HG03460 (cell line): ENCODE data around the gene HSH2D.
A peak's percentile ranks its signal among the peaks of the same experiment; 100 is the strongest.
"Not testable (repeated sequence)": the region's sequence is repeated elsewhere in the genome, so short reads cannot be mapped to it uniquely, and the experiment has no call there.

Source experiments
- ATAC-seq: cut with Tn5 transposase; IDR thresholded peaks from one replicate; pipeline ENCODE4 v1.9.1; 2021; ENCODE audit not compliant: unreplicated experiment

HSH2D gene

GRCh38 chr19:16154557-16154956, 11.1 kb downstream of the HSH2D start:
- ATAC-seq = no peak

- no peak for ATAC-seq
Measured at GRCh38 chr19:16155128-16155527, 11.6 kb downstream of the HSH2D start.

- no peak for ATAC-seq
Measured at GRCh38 chr19:16156904-16157303, 13.4 kb downstream of the HSH2D start.

- no peak for ATAC-seq
Measured at GRCh38 chr19:16157601-16158000, 14.1 kb downstream of the HSH2D start.

- no peak for ATAC-seq
Measured at GRCh38 chr19:16159655-16160054, 16.2 kb downstream of the HSH2D start.

GRCh38 chr19:16160445-16160942, 17.0 kb downstream of the HSH2D start:
- ATAC-seq = no peak

GRCh38 chr19:16160943-16161560, 17.6 kb downstream of the HSH2D start:
- ATAC-seq = no peak

GRCh38 chr19:16161840-16162239, 18.4 kb downstream of the HSH2D start:
- ATAC-seq = no peak

GRCh38 chr19:16164222-16164890, 20.9 kb downstream of the HSH2D start:
- no peak for ATAC-seq

GRCh38 chr19:16166417-16166816, 22.9 kb downstream of the HSH2D start:
- ATAC-seq = no peak

GRCh38 chr19:16167055-16167454, 23.6 kb downstream of the HSH2D start:
- ATAC-seq = no peak

- no peak for ATAC-seq
Measured at GRCh38 chr19:16168465-16169081, 25.1 kb downstream of the HSH2D start.

GRCh38 chr19:16170134-16170533, 26.6 kb downstream of the HSH2D start:
- no peak for ATAC-seq

GRCh38 chr19:16175954-16176353, 32.5 kb downstream of the HSH2D start:
- no peak for ATAC-seq

- ATAC-seq = not testable (repeated sequence)
Measured at GRCh38 chr19:16178866-16179265, 35.4 kb downstream of the HSH2D start.

GRCh38 chr19:16180611-16181010, 37.1 kb downstream of the HSH2D start:
- ATAC-seq = no peak

- no peak for ATAC-seq
Measured at GRCh38 chr19:16184665-16185122, 41.2 kb downstream of the HSH2D start.

- ATAC-seq = peak; percentile 86
Measured at GRCh38 chr19:16185123-16185767, 41.8 kb downstream of the HSH2D start, which contains the start of gene FAM32A. TSS of gene FAM32A (plus strand) at chr19:16185410. CDS start at chr19:16185443, 33 bp downstream.

GRCh38 chr19:16185768-16186123, 42.3 kb downstream of the HSH2D start:
- ATAC-seq = no peak

GRCh38 chr19:16188521-16188920, 45.0 kb downstream of the HSH2D start:
- ATAC-seq = no peak

- ATAC-seq = no peak
Measured at GRCh38 chr19:16190198-16190597, 46.7 kb downstream of the HSH2D start.

GRCh38 chr19:16190736-16191135, 47.3 kb downstream of the HSH2D start:
- no peak for ATAC-seq
